ENCODE data around the gene SPECC1L.

DNA sequence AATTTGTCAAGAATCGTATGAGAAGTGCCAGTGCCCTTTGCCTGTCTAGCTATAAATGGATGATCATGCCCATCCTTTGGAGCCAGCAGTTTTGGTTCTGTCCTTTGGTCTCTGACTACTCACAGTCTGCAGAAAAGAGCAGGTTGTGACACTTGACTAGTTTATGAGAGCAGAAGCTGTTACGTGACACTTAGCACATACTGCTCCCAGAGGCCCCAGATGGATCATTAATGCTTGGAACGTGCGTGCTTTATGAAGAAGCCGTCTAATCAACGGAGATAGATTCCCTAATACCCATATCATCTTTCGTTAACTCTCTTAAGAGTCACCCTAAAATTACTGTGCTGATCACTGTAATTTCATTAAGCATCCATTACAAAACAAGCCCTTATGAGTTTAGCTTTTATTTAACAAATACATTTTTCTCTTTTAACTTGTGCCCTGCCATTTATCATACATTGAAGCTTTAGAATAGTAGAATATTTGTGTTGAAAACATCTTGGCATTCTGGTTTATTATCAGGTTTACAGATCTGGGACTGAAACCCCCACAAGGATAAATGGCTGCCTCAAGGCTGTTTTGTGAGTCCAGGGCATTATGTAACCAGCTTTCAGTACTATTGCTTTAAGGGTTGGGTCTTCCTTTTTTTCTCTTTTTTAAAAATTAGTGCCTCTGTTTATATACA, 109.7 kb downstream of the SPECC1L start:
- no peak for TF ChIP-seq GABPA (IDR thresholded peaks at IDR 0.05; ENCODE audit: low read depth)
- no peak for TF ChIP-seq POLR2AphosphoS5 (IDR thresholded peaks at IDR 0.05; ENCODE audit: low read depth)
- TF ChIP-seq, protein P1, sequence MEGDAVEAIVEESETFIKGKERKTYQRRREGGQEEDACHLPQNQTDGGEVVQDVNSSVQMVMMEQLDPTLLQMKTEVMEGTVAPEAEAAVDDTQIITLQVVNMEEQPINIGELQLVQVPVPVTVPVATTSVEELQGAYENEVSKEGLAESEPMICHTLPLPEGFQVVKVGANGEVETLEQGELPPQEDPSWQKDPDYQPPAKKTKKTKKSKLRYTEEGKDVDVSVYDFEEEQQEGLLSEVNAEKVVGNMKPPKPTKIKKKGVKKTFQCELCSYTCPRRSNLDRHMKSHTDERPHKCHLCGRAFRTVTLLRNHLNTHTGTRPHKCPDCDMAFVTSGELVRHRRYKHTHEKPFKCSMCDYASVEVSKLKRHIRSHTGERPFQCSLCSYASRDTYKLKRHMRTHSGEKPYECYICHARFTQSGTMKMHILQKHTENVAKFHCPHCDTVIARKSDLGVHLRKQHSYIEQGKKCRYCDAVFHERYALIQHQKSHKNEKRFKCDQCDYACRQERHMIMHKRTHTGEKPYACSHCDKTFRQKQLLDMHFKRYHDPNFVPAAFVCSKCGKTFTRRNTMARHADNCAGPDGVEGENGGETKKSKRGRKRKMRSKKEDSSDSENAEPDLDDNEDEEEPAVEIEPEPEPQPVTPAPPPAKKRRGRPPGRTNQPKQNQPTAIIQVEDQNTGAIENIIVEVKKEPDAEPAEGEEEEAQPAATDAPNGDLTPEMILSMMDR (IDR thresholded peaks at IDR 0.05; ENCODE audit: insufficient read depth, low read length), result no peak
- TF ChIP-seq, protein P2, sequence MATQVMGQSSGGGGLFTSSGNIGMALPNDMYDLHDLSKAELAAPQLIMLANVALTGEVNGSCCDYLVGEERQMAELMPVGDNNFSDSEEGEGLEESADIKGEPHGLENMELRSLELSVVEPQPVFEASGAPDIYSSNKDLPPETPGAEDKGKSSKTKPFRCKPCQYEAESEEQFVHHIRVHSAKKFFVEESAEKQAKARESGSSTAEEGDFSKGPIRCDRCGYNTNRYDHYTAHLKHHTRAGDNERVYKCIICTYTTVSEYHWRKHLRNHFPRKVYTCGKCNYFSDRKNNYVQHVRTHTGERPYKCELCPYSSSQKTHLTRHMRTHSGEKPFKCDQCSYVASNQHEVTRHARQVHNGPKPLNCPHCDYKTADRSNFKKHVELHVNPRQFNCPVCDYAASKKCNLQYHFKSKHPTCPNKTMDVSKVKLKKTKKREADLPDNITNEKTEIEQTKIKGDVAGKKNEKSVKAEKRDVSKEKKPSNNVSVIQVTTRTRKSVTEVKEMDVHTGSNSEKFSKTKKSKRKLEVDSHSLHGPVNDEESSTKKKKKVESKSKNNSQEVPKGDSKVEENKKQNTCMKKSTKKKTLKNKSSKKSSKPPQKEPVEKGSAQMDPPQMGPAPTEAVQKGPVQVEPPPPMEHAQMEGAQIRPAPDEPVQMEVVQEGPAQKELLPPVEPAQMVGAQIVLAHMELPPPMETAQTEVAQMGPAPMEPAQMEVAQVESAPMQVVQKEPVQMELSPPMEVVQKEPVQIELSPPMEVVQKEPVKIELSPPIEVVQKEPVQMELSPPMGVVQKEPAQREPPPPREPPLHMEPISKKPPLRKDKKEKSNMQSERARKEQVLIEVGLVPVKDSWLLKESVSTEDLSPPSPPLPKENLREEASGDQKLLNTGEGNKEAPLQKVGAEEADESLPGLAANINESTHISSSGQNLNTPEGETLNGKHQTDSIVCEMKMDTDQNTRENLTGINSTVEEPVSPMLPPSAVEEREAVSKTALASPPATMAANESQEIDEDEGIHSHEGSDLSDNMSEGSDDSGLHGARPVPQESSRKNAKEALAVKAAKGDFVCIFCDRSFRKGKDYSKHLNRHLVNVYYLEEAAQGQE (IDR thresholded peaks at IDR 0.05; ENCODE audit: insufficient replicate concordance, low read depth), result no peak
